ENCODE measurements around the gene ICOS.

ICOS gene, protein sequence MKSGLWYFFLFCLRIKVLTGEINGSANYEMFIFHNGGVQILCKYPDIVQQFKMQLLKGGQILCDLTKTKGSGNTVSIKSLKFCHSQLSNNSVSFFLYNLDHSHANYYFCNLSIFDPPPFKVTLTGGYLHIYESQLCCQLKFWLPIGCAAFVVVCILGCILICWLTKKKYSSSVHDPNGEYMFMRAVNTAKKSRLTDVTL

DNA sequence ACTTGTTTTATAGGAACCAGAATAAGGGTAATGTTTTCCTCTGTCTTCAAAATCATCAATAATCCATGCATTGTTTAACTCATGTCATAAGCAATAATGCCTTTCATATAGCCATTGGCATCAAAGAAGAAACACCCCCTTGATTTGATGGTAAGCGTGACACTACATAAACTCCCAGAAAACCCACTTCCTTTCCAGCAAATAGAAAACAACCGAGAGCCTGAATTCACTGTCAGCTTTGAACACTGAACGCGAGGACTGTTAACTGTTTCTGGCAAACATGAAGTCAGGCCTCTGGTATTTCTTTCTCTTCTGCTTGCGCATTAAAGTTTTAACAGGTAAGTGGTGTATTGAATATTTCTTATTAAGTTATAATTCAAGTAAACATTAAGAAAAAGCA, at the start of gene ICOS:
Gene ICOS (plus strand): TSS at position 229 of the 400 bp plus-strand sequence. CDS start 52 bp downstream, at position 281.
- DNase-seq (ENCODE audit: low read depth): no peak

DNA sequence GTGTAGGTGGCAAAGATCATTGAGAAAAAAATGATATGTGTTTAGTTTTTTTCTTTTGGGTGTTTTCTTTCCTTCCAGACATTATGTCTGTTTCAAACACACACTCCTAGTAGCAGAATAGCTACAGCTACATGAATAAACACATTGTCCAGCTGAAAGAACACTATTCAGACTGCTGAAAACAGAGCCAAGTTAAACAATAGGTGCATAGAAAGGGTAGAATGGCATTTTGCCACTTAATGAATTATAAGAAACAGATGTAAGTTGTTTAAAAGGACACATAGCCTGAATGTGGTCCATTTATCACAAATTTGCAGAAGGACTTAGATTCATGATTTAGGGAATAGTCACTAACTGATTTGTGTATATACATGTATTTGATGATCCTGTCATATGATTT, 48.9 kb upstream of the ICOS start:
- DNase-seq (ENCODE audit: low read depth): no peak

DNA sequence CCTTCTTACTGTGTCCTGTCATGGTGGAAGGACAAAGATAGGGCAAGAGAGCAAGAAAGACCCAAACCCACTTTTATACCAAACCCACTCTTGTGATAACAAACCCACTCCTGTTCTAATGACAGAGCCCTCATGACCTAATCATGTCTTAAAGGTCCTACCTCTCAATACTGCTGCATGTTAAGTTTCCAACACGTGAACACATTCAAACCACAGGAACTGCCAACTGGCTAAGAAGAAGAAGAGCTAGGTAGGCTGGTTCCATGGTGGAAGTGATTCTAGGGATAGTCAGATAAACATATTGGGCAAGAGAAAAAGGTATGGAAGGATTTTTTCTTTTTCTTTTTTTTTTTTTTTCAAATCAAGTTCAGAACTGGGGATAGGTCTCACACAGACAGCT, 47.0 kb upstream of the ICOS start:
- no peak for DNase-seq (ENCODE audit: low read depth)

DNA sequence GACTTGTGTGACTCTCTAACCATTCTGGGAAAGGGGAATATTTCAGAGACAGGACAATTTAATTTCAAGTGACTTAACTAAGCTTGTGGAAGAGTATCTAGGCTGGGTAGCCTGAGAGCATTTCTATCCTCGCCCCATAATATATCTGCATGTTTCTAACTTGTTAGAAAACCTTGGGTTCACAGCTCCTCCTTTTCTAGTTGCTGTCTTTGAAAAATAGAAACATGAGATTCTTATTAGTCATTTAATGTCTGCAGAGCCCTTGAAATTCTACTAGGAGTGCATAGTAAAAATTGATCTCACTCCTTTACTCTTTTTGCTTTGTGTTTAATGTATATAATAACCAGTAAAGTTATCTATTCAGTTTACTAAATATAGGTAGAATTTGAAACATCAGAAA, 46.6 kb upstream of the ICOS start:
- DNase-seq (ENCODE audit: low read depth): no peak

DNA sequence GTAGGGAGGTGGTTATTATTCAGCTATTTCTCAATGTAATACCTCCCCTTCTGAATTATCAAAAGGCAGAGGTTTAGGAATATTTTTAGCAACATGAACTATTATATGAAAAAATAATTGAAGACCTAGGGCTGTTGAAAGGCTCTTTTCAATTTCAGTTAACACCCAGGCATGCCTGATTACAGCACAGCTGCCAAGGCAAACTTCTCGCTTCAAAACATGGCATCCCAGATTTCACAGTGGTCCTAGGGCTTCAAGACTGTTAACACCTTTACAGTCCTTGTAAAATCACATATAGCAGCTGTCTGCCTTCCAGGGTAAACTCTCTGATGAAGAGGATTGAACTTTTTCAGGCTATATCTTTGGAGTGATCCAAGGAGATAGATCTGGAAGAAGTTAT, 45.8 kb upstream of the ICOS start:
- DNase-seq (ENCODE audit: low read depth): no peak

DNA sequence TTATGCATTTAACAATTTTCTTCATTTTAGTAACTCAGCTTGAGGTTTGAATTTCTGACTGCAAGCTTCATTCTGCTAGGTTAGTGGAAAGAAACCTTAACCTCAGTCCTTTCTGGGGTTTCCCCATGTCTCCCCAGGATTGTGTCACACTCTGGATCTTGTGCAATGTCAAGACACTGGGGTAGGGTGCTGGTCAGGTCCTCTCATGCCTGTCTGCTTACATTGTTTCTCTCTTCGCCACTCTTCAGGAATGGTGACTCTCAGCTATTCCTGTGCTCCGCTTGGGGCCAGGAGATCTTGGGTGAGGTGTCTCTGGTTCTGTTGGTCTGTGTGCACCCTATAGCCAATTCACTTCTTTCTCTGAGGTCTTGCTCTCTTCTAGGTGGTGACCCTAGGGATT, 45.1 kb upstream of the ICOS start:
- DNase-seq (ENCODE audit: low read depth): no peak

DNA sequence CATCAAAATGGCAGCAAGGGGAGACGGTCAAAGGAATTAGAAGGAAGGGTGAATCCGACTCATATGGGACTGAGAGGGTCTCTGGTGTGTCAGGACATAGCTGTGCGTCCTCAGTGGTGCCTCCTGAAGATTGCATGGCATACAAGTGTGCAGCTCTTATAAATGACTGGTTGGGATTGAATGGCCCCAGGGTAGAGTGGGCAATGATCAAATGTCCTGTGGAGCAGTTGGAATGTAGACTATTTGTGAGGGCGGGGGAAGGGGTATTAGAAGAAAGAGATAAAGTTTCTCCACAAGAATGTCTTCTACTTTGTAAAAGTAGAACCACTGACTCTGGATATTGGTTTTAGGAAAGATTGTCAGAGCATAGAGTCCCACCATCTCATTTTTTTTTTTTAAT, 44.4 kb upstream of the ICOS start:
- DNase-seq (ENCODE audit: low read depth): no peak

DNA sequence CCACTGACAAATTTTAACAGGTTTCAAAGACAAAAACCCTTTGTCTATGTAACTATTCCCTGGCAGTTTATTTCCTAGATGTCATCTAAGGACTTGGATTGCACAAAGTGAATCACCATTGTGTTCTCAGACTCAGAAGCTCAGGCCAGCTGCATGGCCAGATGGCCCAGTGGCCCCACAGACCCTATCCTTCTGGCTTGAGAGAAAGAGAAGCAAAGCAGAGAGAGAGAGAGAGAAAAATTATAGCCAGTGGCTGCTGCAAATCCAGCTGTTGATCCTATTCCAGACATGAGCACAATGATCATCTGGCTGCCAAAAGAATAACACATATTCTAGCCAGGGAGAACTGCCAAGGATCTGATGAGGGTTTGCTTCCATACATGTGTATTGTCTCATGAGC, 43.2 kb upstream of the ICOS start:
- peak; percentile 27 for DNase-seq (ENCODE audit: low read depth)

DNA sequence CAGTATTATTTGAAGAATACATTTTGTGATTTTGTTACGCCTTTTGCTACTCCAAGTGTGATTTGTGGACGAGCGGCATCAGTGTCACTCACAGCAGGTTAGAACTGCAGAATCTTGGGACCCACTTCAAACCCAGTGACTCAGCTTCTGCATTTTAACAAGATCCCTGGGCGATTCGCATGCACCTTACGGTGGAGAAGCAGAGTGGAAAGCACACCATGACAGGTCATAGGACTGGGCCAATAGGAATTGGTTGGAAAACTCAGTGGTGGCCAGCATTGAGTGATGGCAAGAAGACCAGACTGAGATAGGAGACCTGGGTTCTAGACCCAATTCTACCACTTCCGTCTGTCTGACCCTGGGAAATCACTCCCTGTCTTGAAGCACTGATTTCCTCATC, 42.7 kb upstream of the ICOS start:
- DNase-seq (ENCODE audit: low read depth): no peak

DNA sequence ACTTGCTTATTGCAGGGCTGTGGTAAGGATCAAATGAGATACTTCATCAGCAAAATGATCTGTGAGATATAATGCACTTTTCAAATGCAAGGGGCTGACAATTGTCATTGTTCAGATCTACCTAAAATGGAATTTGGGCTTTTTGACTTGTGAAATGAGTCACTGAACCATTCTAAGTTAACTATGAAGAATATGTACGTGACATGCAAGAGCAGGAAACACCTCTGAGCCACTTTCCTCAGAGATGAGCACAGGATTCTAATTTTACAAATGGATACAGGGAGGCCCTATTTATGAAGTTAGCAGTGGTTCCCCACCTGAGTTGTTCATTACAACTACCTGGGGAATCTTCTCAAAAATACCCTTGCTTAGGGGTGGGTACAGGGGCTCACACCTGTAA, 42.3 kb upstream of the ICOS start:
- DNase-seq (ENCODE audit: low read depth): no peak

DNA sequence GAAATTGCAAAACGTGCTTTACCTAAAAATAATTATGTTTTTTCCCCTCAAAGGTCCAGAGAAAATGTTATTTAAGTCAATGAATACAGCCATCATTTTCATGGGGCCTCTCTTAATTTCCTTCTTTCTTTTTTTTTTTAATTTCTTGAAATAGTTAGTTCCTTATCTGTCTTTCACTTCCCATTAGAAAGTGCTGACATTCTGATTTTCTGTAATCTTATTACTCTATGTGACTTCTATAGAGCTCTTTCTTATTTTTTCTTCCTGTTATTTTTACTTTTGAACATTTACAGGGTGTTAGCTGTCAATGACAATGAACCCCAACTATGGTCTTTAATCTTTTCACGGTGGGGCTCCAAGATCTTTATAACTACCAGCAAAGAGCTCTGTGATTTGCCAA, 39.0 kb upstream of the ICOS start:
- DNase-seq (ENCODE audit: low read depth): no peak

DNA sequence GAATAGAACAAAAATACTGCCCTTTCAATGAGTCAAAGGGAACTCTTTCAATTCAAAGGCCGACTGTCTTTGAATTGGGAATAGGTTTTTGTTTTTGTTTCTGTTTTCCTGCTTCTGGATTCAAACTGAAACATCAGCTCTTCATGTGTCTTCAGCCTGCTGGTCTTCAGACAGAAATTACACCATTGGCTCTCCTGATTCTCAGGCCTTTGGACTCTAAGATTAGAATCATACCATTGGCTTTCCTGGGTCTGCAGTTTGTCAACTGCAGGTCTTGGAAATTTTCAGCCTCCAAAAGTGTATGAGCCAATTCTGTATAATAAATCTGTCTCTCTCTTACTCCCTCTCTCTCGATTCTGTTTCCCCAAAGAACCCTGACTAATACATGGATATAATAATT, 37.9 kb upstream of the ICOS start:
- DNase-seq (ENCODE audit: low read depth): no peak

DNA sequence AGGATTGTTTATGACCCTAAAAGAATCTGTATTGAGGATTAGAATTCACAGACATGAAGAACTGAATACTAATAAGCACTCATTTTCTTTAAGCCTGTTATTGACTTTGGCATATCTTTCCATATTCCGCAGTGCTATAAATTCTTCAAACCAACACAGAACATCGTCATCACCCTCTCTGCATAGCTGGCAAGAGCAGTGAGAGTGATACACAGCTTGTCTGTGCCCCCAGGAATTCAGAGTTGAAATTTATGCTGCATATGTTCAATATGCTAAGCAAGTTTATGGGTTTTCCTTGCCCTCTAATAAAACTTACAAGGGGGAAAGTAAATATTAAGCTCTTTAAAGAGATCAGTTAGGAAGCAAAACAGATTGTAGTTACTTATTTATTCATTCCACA, 36.3 kb upstream of the ICOS start:
- DNase-seq (ENCODE audit: low read depth): no peak

DNA sequence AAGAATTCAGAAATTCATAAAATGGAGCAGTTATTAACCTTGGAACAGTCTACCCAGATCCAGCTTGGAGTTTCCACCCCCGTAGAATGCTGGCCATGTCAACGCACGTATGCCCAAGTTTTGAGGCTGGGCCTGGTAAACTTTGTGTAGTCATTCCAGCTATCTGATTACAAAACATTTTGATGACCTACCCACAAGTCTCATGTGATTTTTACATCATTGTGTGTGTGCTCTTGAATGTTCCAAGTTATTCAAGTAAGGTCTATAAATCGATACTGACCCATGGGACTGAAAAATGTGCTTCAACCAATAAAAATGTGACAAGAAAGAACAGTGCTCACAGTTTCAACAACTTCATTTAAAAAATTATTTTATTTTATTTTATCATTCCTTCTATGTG, 32.5 kb upstream of the ICOS start:
- no peak for DNase-seq (ENCODE audit: low read depth)

DNA sequence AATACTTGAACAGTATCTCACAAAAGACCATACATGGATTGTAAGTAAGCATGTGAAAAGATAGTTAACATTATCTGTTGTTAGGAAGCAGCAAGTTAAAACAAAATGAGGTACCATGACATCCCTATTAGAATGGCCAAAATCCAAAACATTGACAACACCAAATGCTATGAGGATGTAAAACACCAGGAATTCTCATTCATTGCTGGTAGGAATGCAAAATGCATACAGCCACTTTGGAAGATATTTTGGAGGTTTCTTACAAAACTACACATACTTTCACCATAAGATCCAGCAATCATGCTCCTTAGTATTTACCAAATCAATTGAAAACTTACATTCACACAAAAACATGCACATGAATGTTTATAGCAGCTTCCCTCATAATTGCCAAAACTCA, 30.9 kb upstream of the ICOS start:
- DNase-seq (ENCODE audit: low read depth): no peak

DNA sequence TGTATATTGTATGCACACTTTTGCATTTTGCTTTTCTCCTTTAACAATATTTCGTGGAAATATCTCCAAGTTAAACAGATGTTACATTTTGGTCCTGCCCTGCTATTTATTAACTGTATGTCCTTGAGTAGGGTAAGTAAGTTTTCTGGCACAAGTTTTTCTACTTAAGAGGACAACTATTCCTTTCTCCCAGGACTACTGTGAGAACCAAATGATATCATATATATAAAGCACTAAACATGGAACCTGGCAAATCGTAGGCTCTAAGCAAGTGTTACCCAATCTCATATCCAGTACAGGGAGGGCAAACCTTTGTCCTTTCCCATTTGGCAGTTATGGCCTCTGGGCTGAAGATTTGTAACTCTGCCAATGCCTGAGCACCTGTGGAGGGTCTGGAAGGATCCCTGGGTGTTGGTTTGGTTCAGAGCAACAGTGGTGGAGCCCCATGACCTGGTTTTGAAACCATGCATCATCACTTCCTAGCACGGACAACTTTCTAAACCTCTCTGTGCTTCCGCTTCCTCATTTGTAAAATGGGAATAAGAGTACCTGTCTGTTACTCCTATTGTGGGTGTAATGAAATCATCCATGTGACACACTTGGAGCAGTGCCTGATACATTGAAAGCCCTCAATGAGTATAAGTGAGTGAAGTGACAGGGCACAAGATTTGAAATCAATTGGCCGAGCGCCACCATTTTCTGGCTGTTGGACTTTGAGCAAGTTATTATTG, 28.3 kb upstream of the ICOS start:
- no peak for DNase-seq (ENCODE audit: low read depth)

DNA sequence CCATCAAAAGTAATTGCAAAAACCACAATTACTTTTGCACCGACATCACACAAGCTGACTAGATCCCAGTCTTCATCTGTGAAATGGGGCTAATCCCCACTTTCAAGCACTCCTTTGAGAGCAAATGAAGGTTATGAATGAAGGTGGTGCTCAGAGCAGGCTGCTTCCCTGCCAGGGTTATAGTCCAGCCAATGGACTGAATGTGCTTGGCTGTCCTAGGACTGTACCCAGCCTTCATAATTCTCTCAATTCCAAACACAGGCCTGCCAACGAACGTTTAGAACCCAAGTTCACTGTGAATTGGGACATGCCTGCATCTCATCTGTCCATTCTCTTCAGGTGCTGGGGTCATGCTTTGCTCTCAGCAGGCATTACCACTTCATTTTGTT, 27.8 kb upstream of the ICOS start:
- DNase-seq (ENCODE audit: low read depth): no peak

DNA sequence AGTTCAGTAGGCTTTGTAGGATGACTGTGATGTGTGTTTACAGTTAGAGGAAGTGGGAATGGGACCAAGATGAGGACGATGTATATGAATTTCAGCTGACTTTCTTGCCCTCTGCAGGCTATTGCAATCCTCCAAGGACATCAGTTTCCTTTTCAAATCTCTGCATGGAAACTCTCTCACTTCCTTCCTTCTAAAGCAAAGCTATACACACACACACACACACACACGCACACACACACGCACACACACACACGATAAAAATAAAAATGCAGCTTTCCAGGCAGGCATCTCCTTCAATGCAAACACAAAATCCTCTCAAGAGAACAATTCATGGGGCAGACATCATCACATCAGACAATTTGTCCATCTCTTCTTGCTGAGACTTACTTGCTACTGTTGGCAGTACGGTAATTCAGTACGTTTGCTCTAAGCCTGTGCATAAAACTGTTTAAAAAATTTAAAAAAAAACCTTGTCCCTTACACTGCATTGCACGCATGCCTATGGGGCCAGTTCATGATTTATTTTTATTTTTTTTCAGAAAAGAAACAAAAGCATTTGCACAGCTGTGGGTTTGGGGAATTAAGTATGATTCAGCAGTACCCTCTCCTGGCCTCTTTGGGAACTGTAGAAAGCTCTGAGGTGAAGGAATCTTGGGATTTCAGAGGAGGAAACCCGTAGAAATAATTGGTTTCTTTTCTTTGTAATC, 27.1 kb upstream of the ICOS start:
- peak; percentile 71 for DNase-seq (ENCODE audit: low read depth)

DNA sequence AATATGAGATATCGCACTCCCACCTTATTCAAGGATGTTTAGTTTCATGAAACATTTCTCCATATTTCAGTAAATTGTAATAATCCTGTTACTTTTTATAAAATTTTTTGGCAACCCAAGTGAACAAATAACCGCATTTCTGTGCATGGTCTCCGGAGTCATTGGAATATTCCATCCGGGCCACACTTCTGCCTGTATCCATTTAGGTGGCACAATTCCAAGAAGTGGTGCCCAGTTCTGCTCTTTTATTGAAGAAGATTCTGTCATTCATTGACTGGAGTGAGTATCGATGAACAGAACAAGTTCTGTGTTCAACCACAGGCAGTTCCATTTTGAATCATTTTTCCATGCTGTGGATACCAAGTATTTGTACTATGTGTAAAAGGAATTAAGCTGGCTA, 26.6 kb upstream of the ICOS start:
- DNase-seq (ENCODE audit: low read depth): no peak

DNA sequence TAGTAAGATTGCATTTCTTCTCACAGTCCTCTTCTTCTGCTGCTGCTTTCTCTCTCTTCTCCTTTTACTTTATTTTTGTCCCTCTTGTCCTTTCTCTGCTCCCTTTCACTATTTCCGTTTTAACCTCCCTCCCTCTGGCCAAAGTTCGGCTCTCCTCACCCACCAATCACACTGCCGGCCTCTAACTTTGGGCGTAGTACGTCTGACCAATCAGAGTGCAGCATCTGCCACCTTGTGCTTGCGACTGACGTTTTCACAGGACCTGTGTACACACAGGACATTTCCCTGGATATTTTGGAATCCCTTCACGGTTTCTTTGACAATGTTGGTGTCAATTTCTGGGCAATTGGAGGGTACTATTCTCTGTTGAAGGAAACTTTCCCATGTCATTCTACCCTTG, 22.6 kb upstream of the ICOS start:
- no peak for DNase-seq (ENCODE audit: low read depth)

DNA sequence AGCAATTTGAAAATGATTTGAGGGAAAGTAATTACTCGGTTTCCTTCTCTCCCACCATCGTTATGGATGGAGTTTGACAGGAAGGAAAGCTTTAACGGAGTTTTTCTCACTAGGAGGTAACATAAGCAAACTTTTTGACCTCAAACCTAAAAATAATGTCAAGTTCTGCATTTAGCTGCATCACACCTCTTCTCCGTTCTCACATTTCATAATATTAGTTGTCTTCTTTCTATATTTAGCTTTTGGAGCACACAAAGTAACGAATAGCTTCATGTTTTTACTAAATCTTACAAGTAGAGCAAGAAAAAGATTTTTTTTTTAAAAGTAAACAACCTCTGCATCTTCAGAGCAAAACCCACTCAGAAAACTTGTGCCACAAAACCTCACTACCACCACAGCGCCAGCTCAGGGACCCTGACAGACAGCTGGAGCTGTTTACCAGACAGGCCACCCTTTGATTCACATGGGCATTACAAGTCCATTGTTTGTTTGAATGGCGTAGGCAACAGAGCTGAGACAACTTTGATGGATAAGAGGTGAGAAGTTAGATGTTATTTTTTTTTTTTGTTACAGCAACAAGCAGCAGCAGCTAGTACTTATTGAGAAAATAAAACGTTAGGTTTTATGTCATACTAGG, 21.9 kb upstream of the ICOS start:
- no peak for DNase-seq (ENCODE audit: low read depth)

DNA sequence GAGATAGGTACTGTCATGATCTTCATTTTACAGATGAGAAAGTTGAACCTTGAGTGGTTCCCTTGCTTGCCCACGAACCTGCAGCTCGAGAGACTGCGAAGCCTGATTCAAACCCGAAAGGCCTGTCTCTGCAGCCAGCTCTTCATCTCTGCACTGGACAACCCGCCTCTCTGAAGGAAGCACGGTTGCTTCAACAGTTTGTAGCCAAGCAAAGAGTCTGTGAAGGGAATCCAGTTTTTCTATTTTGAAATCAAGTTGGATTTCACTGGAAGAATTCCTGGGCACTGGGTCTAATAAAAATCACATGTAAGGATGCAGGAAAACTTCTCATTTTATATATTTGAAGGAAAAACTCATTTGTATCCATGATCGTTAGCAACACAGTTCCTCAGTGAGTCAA, 21.3 kb upstream of the ICOS start:
- peak; percentile 60 for DNase-seq (ENCODE audit: low read depth)

DNA sequence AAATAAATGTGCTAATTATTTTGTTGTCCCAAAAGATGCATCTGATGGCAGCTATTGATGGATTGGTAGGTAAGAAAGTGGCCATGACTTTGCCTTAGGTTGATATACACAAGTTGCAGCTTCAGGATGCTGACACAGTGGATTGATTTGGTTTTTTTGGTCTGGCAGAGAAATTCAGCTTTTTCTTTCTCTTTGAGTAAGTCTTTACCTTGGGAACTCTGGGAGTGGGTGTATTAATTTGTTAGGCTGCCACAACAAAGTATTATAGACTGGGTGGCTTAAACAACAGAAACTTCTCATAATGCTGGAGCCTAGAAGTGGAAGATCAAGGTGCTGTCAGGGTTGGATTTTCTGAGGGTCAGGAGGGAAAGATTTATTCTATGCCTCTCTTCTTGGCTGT, 19.8 kb upstream of the ICOS start:
- DNase-seq (ENCODE audit: low read depth): no peak
